OCI-LY3 (cell line): ENCODE measurements around the gene NEK5.

Experiments
- EZH2phosphoT487 ChIP-seq: fragments of 200-600 bp; shearing (Covaris generic); IDR thresholded peaks from 2 replicates; pipeline ENCODE4 v1.6.1; 2018; ENCODE audit warnings: antibody characterized with exemption, mixed run types, low read depth
- TF ChIP-seq, protein P1 (sequence below): fragments of 200-600, 300-600 bp; sonication (generic); IDR thresholded peaks from 2 replicates; pipeline ENCODE4 v1.5.1; 2014; ENCODE audit warnings: antibody characterized with exemption, low read length, low read depth

DNA sequence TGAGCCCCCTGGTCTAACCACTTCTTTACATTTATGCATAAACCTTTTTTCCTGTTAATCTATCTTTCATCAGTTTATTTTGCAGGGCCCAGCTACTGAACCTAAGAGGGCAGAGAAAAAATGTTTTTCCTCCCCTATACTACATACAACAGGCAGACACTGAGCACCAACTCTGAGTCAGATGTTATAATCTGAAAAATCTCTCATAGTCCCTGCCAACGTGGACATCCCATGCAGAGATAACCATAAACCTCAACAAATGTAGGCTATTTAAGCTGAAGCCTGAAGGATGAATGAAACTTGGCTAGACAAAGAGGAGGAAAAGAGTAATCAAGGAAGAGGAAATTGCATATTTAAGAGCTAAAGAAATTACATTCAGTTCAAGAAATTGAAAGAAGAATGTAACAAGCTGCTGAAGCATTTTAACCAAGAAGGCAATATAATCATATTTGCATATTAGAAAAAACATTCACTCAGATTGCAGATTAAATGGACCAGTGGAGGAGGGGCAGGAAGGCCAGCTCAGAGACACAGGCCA, 27.9 kb upstream of the NEK5 start:
- TF ChIP-seq, protein P1, sequence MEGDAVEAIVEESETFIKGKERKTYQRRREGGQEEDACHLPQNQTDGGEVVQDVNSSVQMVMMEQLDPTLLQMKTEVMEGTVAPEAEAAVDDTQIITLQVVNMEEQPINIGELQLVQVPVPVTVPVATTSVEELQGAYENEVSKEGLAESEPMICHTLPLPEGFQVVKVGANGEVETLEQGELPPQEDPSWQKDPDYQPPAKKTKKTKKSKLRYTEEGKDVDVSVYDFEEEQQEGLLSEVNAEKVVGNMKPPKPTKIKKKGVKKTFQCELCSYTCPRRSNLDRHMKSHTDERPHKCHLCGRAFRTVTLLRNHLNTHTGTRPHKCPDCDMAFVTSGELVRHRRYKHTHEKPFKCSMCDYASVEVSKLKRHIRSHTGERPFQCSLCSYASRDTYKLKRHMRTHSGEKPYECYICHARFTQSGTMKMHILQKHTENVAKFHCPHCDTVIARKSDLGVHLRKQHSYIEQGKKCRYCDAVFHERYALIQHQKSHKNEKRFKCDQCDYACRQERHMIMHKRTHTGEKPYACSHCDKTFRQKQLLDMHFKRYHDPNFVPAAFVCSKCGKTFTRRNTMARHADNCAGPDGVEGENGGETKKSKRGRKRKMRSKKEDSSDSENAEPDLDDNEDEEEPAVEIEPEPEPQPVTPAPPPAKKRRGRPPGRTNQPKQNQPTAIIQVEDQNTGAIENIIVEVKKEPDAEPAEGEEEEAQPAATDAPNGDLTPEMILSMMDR, result no peak
- TF ChIP-seq EZH2phosphoT487, result no peak
